Activated T-helper 17 cell treated with anti-CD3 and anti-CD28 coated beads, Interleukin-2, amount 50 U/mL, for 72 hours (primary cell): ENCODE results near the gene MICAL3. TPM values are rescaled to one million over a fixed set of nuclear protein-coding genes. Genes with fewer than 3 reads are reported as not detected.

Experiments used
- ATAC-seq: fragments of 150-1000 bp; cut with Tn5 transposase; replicated peaks from 2 replicates; pipeline ENCODE4 v1.10.0; 2021; ENCODE audit warnings: mild to moderate bottlenecking, moderate library complexity
- H3K27ac Mint-ChIP-seq: one replicate; pipeline ENCODE4 v1.8.0; 2022; ENCODE audit warnings: mixed read lengths
- H3K27me3 Mint-ChIP-seq: one replicate; pipeline ENCODE4 v1.8.0; 2022; ENCODE audit warnings: mixed read lengths
- H3K36me3 Mint-ChIP-seq: one replicate; pipeline ENCODE4 v1.8.0; 2022; ENCODE audit warnings: low read depth, mild to moderate bottlenecking, mixed read lengths
- H3K4me1 Mint-ChIP-seq: one replicate; pipeline ENCODE4 v1.8.0; 2022; ENCODE audit warnings: mixed read lengths
- H3K4me3 Mint-ChIP-seq: one replicate; pipeline ENCODE4 v1.8.0; 2022; ENCODE audit warnings: mild to moderate bottlenecking, mixed read lengths
- H3K9me3 Mint-ChIP-seq: one replicate; pipeline ENCODE4 v1.8.0; 2022; ENCODE audit warnings: mixed read lengths
- total RNA-seq, 2 donors: library from RNA; stranded (reverse); gene quantifications; one replicate each; pipeline ENCODE4 v1.2.3, GENCODE V29; 2022

MICAL3 gene
- total RNA-seq, 2 donors from 2014 or later: 28.7 to 38.5 TPM

DNA sequence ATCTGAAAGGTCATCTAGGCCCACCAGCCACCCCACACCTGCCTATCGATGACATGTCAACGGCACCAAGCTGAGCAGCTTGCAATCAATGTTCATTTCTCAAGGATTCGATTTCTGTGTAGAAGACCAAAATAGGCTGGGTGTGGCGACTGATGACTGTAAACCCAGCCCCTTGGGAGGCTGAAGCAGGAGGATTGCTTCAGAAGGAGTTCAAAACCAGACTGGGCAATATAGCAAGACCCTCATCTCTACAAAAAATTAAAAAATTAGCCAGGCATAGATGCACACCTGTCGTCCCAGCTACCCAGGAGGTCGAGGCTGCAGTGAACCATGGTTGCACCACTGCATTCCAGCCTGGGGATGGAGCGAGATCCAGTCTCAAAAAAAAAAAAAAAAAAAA, 108.7 kb downstream of the MICAL3 start:
- H3K27ac Mint-ChIP-seq: no peak overlapping the region
- H3K4me1 Mint-ChIP-seq: peaks cover 15% of the 10 kb centered on the region

DNA sequence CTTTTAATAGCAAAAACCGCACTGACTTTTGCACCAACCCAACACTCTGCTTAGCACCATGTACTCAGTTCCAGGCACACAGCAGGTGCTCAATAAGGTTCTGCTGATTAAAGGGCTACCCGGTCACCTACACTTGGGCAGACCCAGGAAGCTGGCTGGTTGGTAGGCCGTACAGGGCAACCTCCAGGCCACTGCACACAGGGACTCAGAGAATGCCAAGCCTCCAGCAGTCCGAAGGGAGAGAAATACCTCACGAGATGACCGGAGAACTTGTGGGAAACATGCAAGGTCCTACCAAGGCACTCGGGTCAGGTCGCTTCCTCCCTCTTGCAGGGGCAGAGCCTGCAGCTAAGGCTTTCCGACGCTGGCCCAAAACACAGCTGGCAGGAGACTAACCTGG, 109.2 kb downstream of the MICAL3 start:
- Mint-ChIP-seq H3K27ac (no peak overlapping the region), H3K4me1 (peaks cover 10% of the 10 kb centered on the region), H3K27me3 (no peaks in the 10 kb centered on the region), H3K36me3 (no peaks in the 10 kb centered on the region), H3K9me3 (no peaks in the 10 kb centered on the region), H3K4me3 (no peak overlapping the region)
- ATAC-seq: no peak

More for the DNA sequence above, 108.7 kb downstream of the MICAL3 start:
- H3K27me3 Mint-ChIP-seq: no peaks in the 10 kb centered on the region
- no peak for ATAC-seq
- no peaks in the 10 kb centered on the region for H3K9me3 Mint-ChIP-seq
- H3K36me3 Mint-ChIP-seq: no peaks in the 10 kb centered on the region
- no peak overlapping the region for H3K4me3 Mint-ChIP-seq

DNA sequence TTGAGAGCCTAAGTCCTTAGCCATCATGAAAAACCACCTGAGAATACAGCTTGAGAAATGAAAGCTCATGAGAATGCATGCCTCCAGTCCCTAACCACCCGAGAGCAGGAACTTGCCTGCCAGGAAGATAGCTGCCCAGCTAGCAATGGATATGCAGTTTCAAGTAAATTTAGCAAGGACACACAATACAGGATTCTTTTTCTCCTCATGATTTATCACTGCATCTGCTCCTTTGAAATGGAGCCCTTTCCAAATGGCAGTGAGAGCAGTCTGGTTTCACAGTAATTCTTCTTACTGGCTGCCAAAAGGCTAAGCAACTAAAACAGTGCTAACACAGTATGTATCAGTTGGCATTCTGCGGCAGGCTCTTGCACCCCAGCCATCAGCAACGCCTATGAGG, 109.9 kb downstream of the MICAL3 start:
- H3K36me3 Mint-ChIP-seq: no peaks in the 10 kb centered on the region

DNA sequence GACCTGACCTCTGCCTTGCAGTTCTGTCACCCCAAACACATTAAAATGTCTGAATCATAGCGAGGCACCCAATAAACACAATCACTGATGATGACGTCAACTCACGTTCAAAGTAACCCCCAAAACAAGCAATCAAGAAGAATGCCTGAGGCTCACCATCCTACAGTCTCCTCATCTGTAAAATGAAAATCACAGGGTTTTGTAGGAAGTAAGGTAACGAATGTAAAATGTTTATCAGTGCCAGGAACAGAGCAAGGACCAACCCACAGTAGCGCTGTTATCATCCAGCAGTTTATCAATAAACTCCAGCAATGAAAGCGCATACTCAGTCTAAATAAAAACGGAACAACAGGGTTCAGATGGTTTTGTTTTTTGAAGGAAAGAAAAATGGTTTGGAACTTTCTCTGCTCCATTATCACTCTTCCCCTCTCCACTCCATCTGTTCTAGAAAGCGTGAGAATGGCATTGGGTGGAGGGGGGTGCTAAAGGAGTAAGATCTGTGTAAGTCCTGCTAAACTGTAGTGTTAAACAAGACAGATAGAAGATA, 110.5 kb downstream of the MICAL3 start:
- Mint-ChIP-seq H3K4me1 (no peaks in the 10 kb centered on the region), H3K36me3 (no peaks in the 10 kb centered on the region), H3K27me3 (no peaks in the 10 kb centered on the region), H3K27ac (no peak overlapping the region), H3K9me3 (no peaks in the 10 kb centered on the region), H3K4me3 (no peak overlapping the region)
- no peak for ATAC-seq

More for the DNA sequence above, 109.9 kb downstream of the MICAL3 start:
- ATAC-seq: no peak
- Mint-ChIP-seq H3K4me1 (peaks cover 4% of the 10 kb centered on the region), H3K4me3 (no peak overlapping the region), H3K27ac (no peak overlapping the region), H3K27me3 (no peaks in the 10 kb centered on the region), H3K9me3 (no peaks in the 10 kb centered on the region)

- Mint-ChIP-seq H3K9me3 (no peaks in the 10 kb centered on the region), H3K27ac (peak overlapping the region; percentile 13), H3K36me3 (no peaks in the 10 kb centered on the region), H3K4me1 (no peaks in the 10 kb centered on the region), H3K27me3 (no peaks in the 10 kb centered on the region), H3K4me3 (no peak overlapping the region)
- ATAC-seq: no peak
Observed at GRCh38 chr22:17912945-17913721, 111.2 kb downstream of the MICAL3 start.

- Mint-ChIP-seq H3K4me3 (no peak overlapping the region), H3K4me1 (peaks cover 7% of the 10 kb centered on the region), H3K27ac (no peak overlapping the region), H3K27me3 (no peaks in the 10 kb centered on the region), H3K36me3 (peaks cover 8% of the 10 kb centered on the region), H3K9me3 (no peaks in the 10 kb centered on the region)
- ATAC-seq: no peak
Observed at GRCh38 chr22:17911887-17912286, 112.5 kb downstream of the MICAL3 start.

- Mint-ChIP-seq H3K36me3 (peaks cover 14% of the 10 kb centered on the region), H3K27ac (peak overlapping the region; percentile 17), H3K9me3 (no peaks in the 10 kb centered on the region), H3K4me1 (peaks cover 8% of the 10 kb centered on the region), H3K4me3 (no peak overlapping the region), H3K27me3 (no peaks in the 10 kb centered on the region)
- no peak for ATAC-seq
Observed at GRCh38 chr22:17911312-17911705, 113.1 kb downstream of the MICAL3 start.

GRCh38 chr22:17910561-17911311, 113.6 kb downstream of the MICAL3 start:
- H3K27ac Mint-ChIP-seq: peak overlapping the region; percentile 17
- no peak overlapping the region for H3K4me3 Mint-ChIP-seq
- no peaks in the 10 kb centered on the region for H3K27me3 Mint-ChIP-seq
- peaks cover 19% of the 10 kb centered on the region for H3K36me3 Mint-ChIP-seq
- ATAC-seq: no peak
- no peaks in the 10 kb centered on the region for H3K9me3 Mint-ChIP-seq
- H3K4me1 Mint-ChIP-seq: peaks cover 8% of the 10 kb centered on the region

GRCh38 chr22:17907748-17908051, 116.7 kb downstream of the MICAL3 start:
- Mint-ChIP-seq H3K27me3 (no peaks in the 10 kb centered on the region), H3K9me3 (no peaks in the 10 kb centered on the region), H3K4me3 (no peak overlapping the region)

DNA sequence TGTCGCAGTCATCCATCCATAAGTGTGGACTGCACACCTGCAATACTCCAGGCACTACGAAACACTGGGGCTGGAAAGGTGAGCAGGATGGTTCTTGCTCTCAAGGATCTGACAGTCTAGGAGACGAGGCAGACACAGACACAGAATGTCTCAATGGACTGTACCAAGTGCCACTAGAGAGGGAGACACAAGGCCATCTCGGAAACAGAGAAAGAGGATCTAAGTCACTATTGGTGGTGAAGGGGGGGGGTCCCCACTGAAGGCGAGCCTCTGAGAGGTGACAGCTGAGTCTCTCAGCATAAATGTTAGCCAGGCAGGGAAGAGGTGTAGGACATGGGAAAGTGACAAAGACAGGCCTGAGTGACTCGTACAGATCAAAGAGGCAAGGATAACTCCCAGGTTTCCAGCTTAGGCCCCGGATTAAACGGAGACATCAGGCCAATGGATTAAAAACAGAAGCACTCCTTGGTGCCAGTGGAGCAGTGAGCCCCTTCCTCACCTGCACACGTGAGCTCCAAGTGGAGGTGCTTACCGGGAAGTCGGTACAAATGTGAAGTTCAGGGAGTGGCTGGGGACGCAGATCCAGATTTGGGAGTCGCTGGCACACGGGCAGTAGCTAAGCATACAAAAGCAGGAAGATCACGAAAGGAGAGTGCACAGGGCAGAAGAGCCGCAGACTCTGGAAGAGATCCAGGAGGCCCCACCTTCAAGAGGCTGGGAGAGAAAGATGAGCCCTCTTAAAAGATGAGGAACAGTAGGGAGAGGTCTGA, 117.2 kb downstream of the MICAL3 start:
- Mint-ChIP-seq H3K36me3 (peaks cover 39% of the 10 kb centered on the region), H3K4me3 (no peak overlapping the region), H3K9me3 (no peaks in the 10 kb centered on the region), H3K4me1 (peaks cover 8% of the 10 kb centered on the region), H3K27ac (peak overlapping the region; percentile 74), H3K27me3 (no peaks in the 10 kb centered on the region)
- ATAC-seq: no peak

More at GRCh38 chr22:17907748-17908051, 116.7 kb downstream of the MICAL3 start:
- Mint-ChIP-seq H3K4me1 (peaks cover 8% of the 10 kb centered on the region), H3K27ac (peak overlapping the region; percentile 74), H3K36me3 (peaks cover 39% of the 10 kb centered on the region)
- ATAC-seq: no peak

DNA sequence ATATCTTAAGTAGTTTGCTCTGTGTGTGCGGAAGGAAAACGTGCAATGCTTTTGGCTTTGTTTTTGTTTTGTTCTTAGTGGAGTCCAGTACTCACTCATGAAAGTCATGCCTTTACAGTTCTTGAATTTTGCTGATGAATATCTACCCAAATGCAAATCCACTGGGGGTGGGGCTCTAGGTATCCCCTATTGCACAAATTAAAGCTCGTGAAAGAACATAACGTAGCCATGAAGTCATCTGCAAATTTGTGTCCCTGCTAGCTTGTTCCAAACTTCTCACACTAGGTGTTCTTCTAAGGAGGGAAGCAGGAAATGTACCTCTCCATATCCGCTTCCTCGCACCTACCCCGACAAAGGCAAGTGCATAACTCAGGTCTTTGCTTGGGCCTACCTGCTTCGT, 118.9 kb downstream of the MICAL3 start:
- Mint-ChIP-seq H3K36me3 (peaks cover 47% of the 10 kb centered on the region), H3K27ac (no peak overlapping the region), H3K4me3 (no peak overlapping the region), H3K4me1 (peaks cover 8% of the 10 kb centered on the region), H3K27me3 (no peaks in the 10 kb centered on the region), H3K9me3 (no peaks in the 10 kb centered on the region)
- ATAC-seq: no peak

DNA sequence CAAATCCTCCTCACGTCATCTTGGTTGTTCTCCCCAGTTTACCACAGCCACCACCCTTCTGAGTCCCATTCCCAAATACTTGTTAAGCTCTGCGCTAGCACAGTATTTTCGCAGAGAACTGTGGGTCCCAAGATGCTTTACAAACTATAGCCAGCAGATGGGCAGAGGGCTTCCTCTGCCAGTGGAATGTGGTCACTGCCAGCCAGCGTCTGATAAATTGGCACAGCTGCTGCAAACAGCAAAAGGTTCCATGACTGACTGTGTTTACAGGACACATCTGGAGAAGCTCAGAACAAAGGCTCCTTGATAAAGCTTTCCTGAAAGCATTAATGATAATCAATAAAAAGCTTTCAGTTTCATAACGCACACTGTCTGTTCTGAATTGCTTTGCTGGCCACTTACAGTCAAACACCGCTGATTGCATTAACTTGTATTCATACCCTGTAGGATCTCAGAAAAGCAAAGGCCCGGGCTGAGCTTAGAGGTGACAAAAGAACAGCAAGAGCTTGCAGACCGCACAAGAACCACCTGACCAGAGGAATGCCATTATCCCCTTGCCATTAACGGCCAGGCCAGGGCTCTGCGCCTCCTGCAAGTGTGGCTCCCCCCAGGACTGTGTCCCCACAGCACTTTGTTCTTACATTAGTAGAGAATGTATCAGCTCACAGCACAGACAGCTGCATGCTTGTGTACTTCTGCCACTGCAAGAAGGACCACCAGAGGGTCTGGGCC, 120.6 kb downstream of the MICAL3 start:
- peaks cover 64% of the 10 kb centered on the region for H3K36me3 Mint-ChIP-seq
- H3K27ac Mint-ChIP-seq: peak overlapping the region; percentile 49
- ATAC-seq: no peak
- H3K4me1 Mint-ChIP-seq: peaks cover 8% of the 10 kb centered on the region
- H3K9me3 Mint-ChIP-seq: no peaks in the 10 kb centered on the region
- H3K27me3 Mint-ChIP-seq: no peaks in the 10 kb centered on the region
- H3K4me3 Mint-ChIP-seq: no peak overlapping the region

DNA sequence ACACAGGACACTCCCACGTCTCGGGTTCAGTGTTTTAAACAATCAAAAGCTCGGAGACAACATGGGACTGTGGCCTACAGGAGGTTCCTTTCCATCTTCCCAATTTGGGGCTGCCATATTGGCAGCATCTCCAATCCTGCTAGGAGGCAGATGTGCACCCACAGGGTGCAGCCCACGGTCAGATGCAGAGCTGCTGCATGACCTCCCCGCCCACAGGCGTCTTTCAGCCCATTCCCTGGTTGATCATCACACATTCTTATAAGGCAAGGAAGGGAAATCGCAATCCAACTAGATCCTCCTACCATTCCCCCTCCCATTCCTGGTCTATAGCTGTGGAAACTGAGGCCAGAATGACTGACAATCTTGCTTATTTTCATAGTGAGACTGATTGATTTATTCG, 121.4 kb downstream of the MICAL3 start:
- Mint-ChIP-seq H3K27me3 (no peaks in the 10 kb centered on the region), H3K27ac (peak overlapping the region; percentile 49), H3K9me3 (no peaks in the 10 kb centered on the region), H3K4me3 (no peak overlapping the region), H3K4me1 (peaks cover 8% of the 10 kb centered on the region), H3K36me3 (peaks cover 66% of the 10 kb centered on the region)
- ATAC-seq: no peak

- Mint-ChIP-seq H3K4me3 (no peak overlapping the region), H3K36me3 (peaks cover 68% of the 10 kb centered on the region), H3K4me1 (no peaks in the 10 kb centered on the region), H3K9me3 (no peaks in the 10 kb centered on the region), H3K27ac (peak overlapping the region; percentile 42), H3K27me3 (no peaks in the 10 kb centered on the region)
- no peak for ATAC-seq
Observed at GRCh38 chr22:17898375-17898774, 126.0 kb downstream of the MICAL3 start.
